HG03060 (cell line): ENCODE measurements around the gene JMJD1C.

Source experiments
- ATAC-seq: cut with Tn5 transposase; IDR thresholded peaks from one replicate; pipeline ENCODE4 v1.9.1; 2021; ENCODE audit warnings: low read depth, moderate number of reproducible peaks; ENCODE audit not compliant: unreplicated experiment

Gene JMJD1C

GRCh38 chr10:63439607-63440006 is 26.2 kb downstream of the JMJD1C start:
- no peak for ATAC-seq

- ATAC-seq = no peak
Measured at GRCh38 chr10:63438506-63439498, 27.0 kb downstream of the JMJD1C start.

GRCh38 chr10:63437116-63437949 is 28.4 kb downstream of the JMJD1C start:
- no peak for ATAC-seq

GRCh38 chr10:63436225-63436624 is 29.6 kb downstream of the JMJD1C start:
- ATAC-seq = no peak

- ATAC-seq = no peak
Measured at GRCh38 chr10:63434866-63435854, 30.6 kb downstream of the JMJD1C start.

- no peak for ATAC-seq
Measured at GRCh38 chr10:63431962-63432797, 33.6 kb downstream of the JMJD1C start.

- ATAC-seq = no peak
Measured at GRCh38 chr10:63430999-63431356, 34.8 kb downstream of the JMJD1C start.

GRCh38 chr10:63430091-63430998 is 35.4 kb downstream of the JMJD1C start:
- no peak for ATAC-seq

- no peak for ATAC-seq
Measured at GRCh38 chr10:63429281-63429680, 36.5 kb downstream of the JMJD1C start.

GRCh38 chr10:63427013-63427412 is 38.8 kb downstream of the JMJD1C start:
- no peak for ATAC-seq

- no peak for ATAC-seq
Measured at GRCh38 chr10:63425512-63425911, 40.3 kb downstream of the JMJD1C start.

GRCh38 chr10:63424576-63424975 is 41.2 kb downstream of the JMJD1C start:
- ATAC-seq = no peak

- no peak for ATAC-seq
Measured at GRCh38 chr10:63423494-63423893, 42.3 kb downstream of the JMJD1C start.

GRCh38 chr10:63421591-63421990 is 44.2 kb downstream of the JMJD1C start:
- peak; percentile 90 for ATAC-seq

- no peak for ATAC-seq
Measured at GRCh38 chr10:63416376-63416775, 49.4 kb downstream of the JMJD1C start.

GRCh38 chr10:63415640-63416244 is 50.0 kb downstream of the JMJD1C start:
- ATAC-seq = no peak

GRCh38 chr10:63414481-63415260 is 51.1 kb downstream of the JMJD1C start:
- ATAC-seq = no peak
